GM12872 (cell line): ENCODE data around the gene ACBD5.
A peak's percentile ranks its signal among the peaks of the same experiment; 100 is the strongest.

Source experiments
- CTCF ChIP-seq: IDR thresholded peaks from 3 replicates; pipeline ENCODE4 v1.5.1; 2011; ENCODE audit warnings: low read depth, mild to moderate bottlenecking, low read length, moderate library complexity; ENCODE audit not compliant: insufficient read depth

Gene ACBD5

GRCh38 chr10:27253576-27253975 lies 13.0 kb upstream of the ACBD5 start:
- no peak for TF ChIP-seq CTCF

GRCh38 chr10:27252267-27253000 lies 11.8 kb upstream of the ACBD5 start:
- TF ChIP-seq CTCF, result peak; percentile 55; the same call in 2 of the 3 replicates

GRCh38 chr10:27251554-27251953 lies 11.0 kb upstream of the ACBD5 start:
- no peak for TF ChIP-seq CTCF

- no peak for TF ChIP-seq CTCF
These were observed 7.6 kb upstream of the ACBD5 start for GRCh38 chr10:27248215-27248614.

GRCh38 chr10:27247441-27247840 lies 6.8 kb upstream of the ACBD5 start:
- no peak for TF ChIP-seq CTCF

- no peak for TF ChIP-seq CTCF
These were observed 6.4 kb upstream of the ACBD5 start for GRCh38 chr10:27247006-27247405.

GRCh38 chr10:27245836-27246235 lies 5.2 kb upstream of the ACBD5 start:
- no peak for TF ChIP-seq CTCF

- no peak for TF ChIP-seq CTCF
These were observed 4.4 kb upstream of the ACBD5 start for GRCh38 chr10:27244976-27245375.
